Stimulated activated CD4-positive, alpha-beta T cell treated with anti-CD3 and anti-CD28 coated beads, Interleukin-15, amount 100 ng/mL, for 48 hours (primary cell): Measurements from ENCODE around the gene SERPING1.
"Not testable (repeated sequence)": the region's sequence is repeated elsewhere in the genome, so short reads cannot be mapped to it uniquely, and the experiment has no call there.

Experiments used
- DNase-seq, 2 donors: peaks; one replicate each; pipeline ENCODE4 v3.0.0-alpha.2; 2020; ENCODE audit warnings: low read depth in 2 of 2

Gene SERPING1

DNA sequence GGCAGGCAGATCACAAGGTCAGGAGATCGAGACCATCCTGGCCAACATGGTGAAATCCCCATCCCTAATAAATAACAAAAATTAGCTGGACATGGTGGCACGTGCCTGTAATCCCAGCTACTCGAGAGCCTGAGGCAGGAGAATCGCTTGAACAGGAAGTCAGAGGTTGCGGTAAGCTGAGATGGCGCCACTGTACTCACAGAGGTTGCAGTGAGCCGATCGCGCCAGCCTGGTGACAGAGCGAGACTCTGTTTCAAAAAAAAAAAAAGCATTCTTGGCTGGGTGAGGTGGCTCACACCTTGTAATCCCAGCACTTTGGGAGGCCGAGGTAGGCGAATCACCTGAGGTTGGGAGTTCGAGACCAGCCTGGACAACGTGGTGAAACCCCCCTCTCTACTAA lies 54.7 kb downstream of the SERPING1 start:
- DNase-seq: not testable (repeated sequence)

GRCh38 chr11:57652662-57653061 lies 55.2 kb downstream of the SERPING1 start:
- no peak for DNase-seq

DNA sequence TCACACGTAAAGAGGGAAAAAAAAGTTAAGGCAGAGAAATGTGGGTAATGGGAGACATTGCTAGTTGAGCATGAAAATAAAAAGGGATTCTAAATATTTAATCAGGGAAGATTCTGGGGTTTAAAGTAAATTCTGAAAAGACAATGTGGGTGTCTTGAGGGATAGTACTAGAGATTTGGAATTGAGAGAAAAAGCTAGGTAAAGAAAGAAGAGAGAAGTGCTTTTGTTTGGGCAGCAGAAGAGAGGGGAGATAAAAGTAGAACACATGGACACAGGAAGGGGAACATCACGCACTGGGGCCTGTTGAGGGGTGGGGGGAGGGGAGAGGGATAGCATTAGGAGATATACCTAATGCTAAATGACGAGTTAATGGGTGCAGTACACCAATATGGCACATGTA lies 55.7 kb downstream of the SERPING1 start:
- DNase-seq: no peak

DNA sequence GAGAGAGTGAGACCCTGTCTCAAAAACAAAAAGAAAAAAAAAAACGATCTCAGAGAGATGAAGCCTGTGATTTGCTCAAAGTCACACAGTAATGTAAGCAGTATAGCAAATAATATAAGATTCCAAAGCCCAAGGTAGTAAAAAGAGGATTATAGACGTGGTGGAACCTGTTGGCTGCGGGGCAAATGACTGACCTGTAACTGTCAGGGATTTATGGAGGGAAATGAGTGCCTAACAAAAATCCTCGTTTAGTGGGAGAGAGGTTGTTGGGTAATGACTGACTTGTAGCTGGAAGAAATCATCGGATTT lies 59.4 kb downstream of the SERPING1 start:
- DNase-seq: no peak

GRCh38 chr11:57657194-57658022 lies 59.9 kb downstream of the SERPING1 start, which contains the start of gene CLP1:
Gene CLP1, plus strand, starts transcription at chr11:57657762. Its CDS starts 1,715 bp downstream, at chr11:57659477.
- peak; percentile 96 to 99 for DNase-seq

- no peak for DNase-seq
Observed at GRCh38 chr11:57658023-57658361, 60.5 kb downstream of the SERPING1 start.

- no peak for DNase-seq
Observed at GRCh38 chr11:57659669-57660068, 62.2 kb downstream of the SERPING1 start.

- no peak for DNase-seq
Observed at GRCh38 chr11:57662893-57663292, 65.4 kb downstream of the SERPING1 start.

- no peak for DNase-seq
Observed at GRCh38 chr11:57663975-57664374, 66.5 kb downstream of the SERPING1 start.
